ENCODE results near the gene CNST. TPM values are rescaled to one million over a fixed set of nuclear protein-coding genes. Genes with fewer than 3 reads are reported as not detected.

CNST gene
- total and polyA plus RNA-seq, 3 experiments from 2014 or later, result 29.6 to 39.4 (median 31.3) TPM

GRCh38 chr1:246580497-246581370 lies 14.5 kb downstream of the CNST start:
- ChIA-PET POLR2A (no interaction called here), CTCF (no interaction called here)
- peaks cover 58 to 88% (median 83%) of the 10 kb centered on the region in 3 donors for H3K4me1 Mint-ChIP-seq
- peak overlapping the region in 1 of 8 donors; percentile 63 for H3K27ac Mint-ChIP-seq
- H3K27me3 ChIP-seq (ENCODE audit: insufficient read depth, low read length, poor library complexity, severe bottlenecking), result no peaks in the 10 kb centered on the region
- H3K9me3 Mint-ChIP-seq, result no peaks in the 10 kb centered on the region
- peak overlapping the region; percentile 72 for H3K27ac ChIP-seq (ENCODE audit: low read depth, low read length)
- no peaks in the 10 kb centered on the region for H3K27me3 Mint-ChIP-seq
- H3K4me1 ChIP-seq (ENCODE audit: insufficient read depth, low read length), result peaks cover 63% of the 10 kb centered on the region
- no peaks in the 10 kb centered on the region for H3K9me3 ChIP-seq (ENCODE audit: low read length)
- H3K36me3 ChIP-seq (ENCODE audit: insufficient read depth, low read length), result peaks cover 16% of the 10 kb centered on the region
- no peak overlapping the region for H3K4me3 ChIP-seq (ENCODE audit: low read length)
- peaks cover 4 to 50% (median 22%) of the 10 kb centered on the region in 3 donors for H3K36me3 Mint-ChIP-seq
- DNase-seq, result no peak
- no peak overlapping the region for H3K4me3 Mint-ChIP-seq

- DNase-seq, result no peak
- Mint-ChIP-seq H3K27ac (peak overlapping the region in 4 of 8 donors; percentile 14 to 76 (median 48)), H3K36me3 (peaks cover 4 to 47% (median 20%) of the 10 kb centered on the region in 3 donors), H3K4me1 (peaks cover 58 to 85% (median 82%) of the 10 kb centered on the region in 3 donors), H3K9me3 (no peaks in the 10 kb centered on the region), H3K4me3 (no peak overlapping the region), H3K27me3 (no peaks in the 10 kb centered on the region)
- H3K9me3 ChIP-seq (ENCODE audit: low read length), result no peaks in the 10 kb centered on the region
- no peak overlapping the region for H3K4me3 ChIP-seq (ENCODE audit: low read length)
- ChIA-PET POLR2A (no interaction called here), CTCF (no interaction called here)
- H3K36me3 ChIP-seq (ENCODE audit: insufficient read depth, low read length), result peaks cover 16% of the 10 kb centered on the region
- H3K27me3 ChIP-seq (ENCODE audit: insufficient read depth, low read length, poor library complexity, severe bottlenecking), result no peaks in the 10 kb centered on the region
- peaks cover 51% of the 10 kb centered on the region for H3K4me1 ChIP-seq (ENCODE audit: insufficient read depth, low read length)
- peak overlapping the region; percentile 66 for H3K27ac ChIP-seq (ENCODE audit: low read depth, low read length)
These were observed 16.2 kb downstream of the CNST start for GRCh38 chr1:246582301-246583055.

GRCh38 chr1:246583056-246583440 lies 16.8 kb downstream of the CNST start:
- Histone ChIP-seq H3K36me3 (ENCODE audit: insufficient read depth, low read length) (peaks cover 16% of the 10 kb centered on the region), H3K4me1 (ENCODE audit: insufficient read depth, low read length) (peaks cover 45% of the 10 kb centered on the region), H3K27me3 (ENCODE audit: insufficient read depth, low read length, poor library complexity, severe bottlenecking) (no peaks in the 10 kb centered on the region), H3K4me3 (ENCODE audit: low read length) (no peak overlapping the region), H3K9me3 (ENCODE audit: low read length) (no peaks in the 10 kb centered on the region), H3K27ac (ENCODE audit: low read depth, low read length) (peak overlapping the region; percentile 66)
- peak overlapping the region in 4 of 8 donors; percentile 1 to 76 (median 27) for H3K27ac Mint-ChIP-seq
- no peaks in the 10 kb centered on the region for H3K27me3 Mint-ChIP-seq
- peaks cover 4 to 43% (median 20%) of the 10 kb centered on the region in 3 donors for H3K36me3 Mint-ChIP-seq
- DNase-seq, result no peak
- H3K9me3 Mint-ChIP-seq, result no peaks in the 10 kb centered on the region
- peaks cover 58 to 85% (median 82%) of the 10 kb centered on the region in 3 donors for H3K4me1 Mint-ChIP-seq
- POLR2A ChIA-PET, result no interaction called here
- CTCF ChIA-PET, result no interaction called here
- H3K4me3 Mint-ChIP-seq, result no peak overlapping the region

- H3K9me3 ChIP-seq (ENCODE audit: low read length), result no peaks in the 10 kb centered on the region
- no peak for DNase-seq
- no peak overlapping the region for H3K4me3 Mint-ChIP-seq
- no peak overlapping the region for H3K4me3 ChIP-seq (ENCODE audit: low read length)
- peaks cover 16% of the 10 kb centered on the region for H3K36me3 ChIP-seq (ENCODE audit: insufficient read depth, low read length)
- ChIA-PET POLR2A (no interaction called here), CTCF (no interaction called here)
- no peaks in the 10 kb centered on the region for H3K9me3 Mint-ChIP-seq
- peaks cover 4 to 42% (median 20%) of the 10 kb centered on the region in 3 donors for H3K36me3 Mint-ChIP-seq
- H3K27ac Mint-ChIP-seq, result peak overlapping the region in 4 of 8 donors; percentile 41 to 76 (median 50)
- peaks cover 39% of the 10 kb centered on the region for H3K4me1 ChIP-seq (ENCODE audit: insufficient read depth, low read length)
- H3K27me3 Mint-ChIP-seq, result no peaks in the 10 kb centered on the region
- H3K27me3 ChIP-seq (ENCODE audit: insufficient read depth, low read length, poor library complexity, severe bottlenecking), result no peaks in the 10 kb centered on the region
- peaks cover 56 to 81% (median 79%) of the 10 kb centered on the region in 3 donors for H3K4me1 Mint-ChIP-seq
- H3K27ac ChIP-seq (ENCODE audit: low read depth, low read length), result peak overlapping the region; percentile 66
These were observed 17.4 kb downstream of the CNST start for GRCh38 chr1:246583448-246584185.

GRCh38 chr1:246587032-246587431 lies 20.8 kb downstream of the CNST start:
- Mint-ChIP-seq H3K9me3 (peaks cover 0 to 6% (median 3%) of the 10 kb centered on the region in 5 donors), H3K36me3 (peaks cover 15 to 50% (median 25%) of the 10 kb centered on the region in 3 donors), H3K4me3 (no peak overlapping the region), H3K27ac (no peak overlapping the region), H3K27me3 (no peaks in the 10 kb centered on the region), H3K4me1 (peaks cover 51 to 78% (median 75%) of the 10 kb centered on the region in 3 donors)
- POLR2A ChIA-PET, result no interaction called here
- H3K4me3 ChIP-seq (ENCODE audit: low read length), result no peak overlapping the region
- CTCF ChIA-PET, result no interaction called here
- peaks cover 21% of the 10 kb centered on the region for H3K36me3 ChIP-seq (ENCODE audit: insufficient read depth, low read length)
- H3K27me3 ChIP-seq (ENCODE audit: insufficient read depth, low read length, poor library complexity, severe bottlenecking), result no peaks in the 10 kb centered on the region
- no peak for DNase-seq
- H3K4me1 ChIP-seq (ENCODE audit: insufficient read depth, low read length), result peaks cover 14% of the 10 kb centered on the region
- H3K27ac ChIP-seq (ENCODE audit: low read depth, low read length), result peak overlapping the region; percentile 3
- no peaks in the 10 kb centered on the region for H3K9me3 ChIP-seq (ENCODE audit: low read length)

GRCh38 chr1:246587606-246588005 lies 21.4 kb downstream of the CNST start:
- Histone ChIP-seq H3K27me3 (ENCODE audit: insufficient read depth, low read length, poor library complexity, severe bottlenecking) (no peaks in the 10 kb centered on the region), H3K4me1 (ENCODE audit: insufficient read depth, low read length) (peaks cover 13% of the 10 kb centered on the region), H3K4me3 (ENCODE audit: low read length) (no peak overlapping the region), H3K36me3 (ENCODE audit: insufficient read depth, low read length) (peaks cover 16% of the 10 kb centered on the region), H3K27ac (ENCODE audit: low read depth, low read length) (peak overlapping the region; percentile 3), H3K9me3 (ENCODE audit: low read length) (no peaks in the 10 kb centered on the region)
- Mint-ChIP-seq H3K9me3 (peaks cover 0 to 6% (median 3%) of the 10 kb centered on the region in 5 donors), H3K27ac (peak overlapping the region in 1 of 8 donors; percentile 79), H3K4me3 (no peak overlapping the region), H3K27me3 (no peaks in the 10 kb centered on the region), H3K36me3 (peaks cover 17 to 50% (median 26%) of the 10 kb centered on the region in 3 donors), H3K4me1 (peaks cover 48 to 77% (median 75%) of the 10 kb centered on the region in 3 donors)
- POLR2A ChIA-PET, result no interaction called here
- DNase-seq, result no peak
- CTCF ChIA-PET, result no interaction called here

- POLR2A ChIA-PET, result no interaction called here
- H3K4me1 Mint-ChIP-seq, result peaks cover 44 to 73% (median 71%) of the 10 kb centered on the region in 3 donors
- DNase-seq, result no peak
These were observed 22.0 kb downstream of the CNST start for GRCh38 chr1:246588159-246588721.

More at GRCh38 chr1:246588159-246588721, 22.0 kb downstream of the CNST start:
- Histone ChIP-seq H3K27ac (ENCODE audit: low read depth, low read length) (no peak overlapping the region), H3K4me1 (ENCODE audit: insufficient read depth, low read length) (peaks cover 7% of the 10 kb centered on the region), H3K27me3 (ENCODE audit: insufficient read depth, low read length, poor library complexity, severe bottlenecking) (no peaks in the 10 kb centered on the region), H3K4me3 (ENCODE audit: low read length) (no peak overlapping the region), H3K9me3 (ENCODE audit: low read length) (no peaks in the 10 kb centered on the region), H3K36me3 (ENCODE audit: insufficient read depth, low read length) (peaks cover 16% of the 10 kb centered on the region)
- H3K27ac Mint-ChIP-seq, result no peak overlapping the region
- peaks cover 19 to 46% (median 24%) of the 10 kb centered on the region in 3 donors for H3K36me3 Mint-ChIP-seq
- H3K9me3 Mint-ChIP-seq, result peaks cover 0 to 6% (median 3%) of the 10 kb centered on the region in 5 donors
- CTCF ChIA-PET, result no interaction called here
- no peaks in the 10 kb centered on the region for H3K27me3 Mint-ChIP-seq
- H3K4me3 Mint-ChIP-seq, result no peak overlapping the region
